DND-41 (cell line): ENCODE measurements around the gene CCDC69.

Experiments
- EZH2 ChIP-seq: IDR thresholded peaks from 3 replicates; pipeline ENCODE4 v1.6.1; 2012; ENCODE audit warnings: borderline replicate concordance, low read depth, mild to moderate bottlenecking, moderate library complexity, low read length, inconsistent platforms; ENCODE audit not compliant: severe bottlenecking
- TF ChIP-seq, protein P1 (sequence below): IDR thresholded peaks from 2 replicates; pipeline ENCODE4 v1.5.1; 2012; ENCODE audit warnings: borderline replicate concordance, low read length, moderate library complexity, mild to moderate bottlenecking; ENCODE audit not compliant: poor library complexity, severe bottlenecking; ENCODE audit errors: extremely low read depth

DNA sequence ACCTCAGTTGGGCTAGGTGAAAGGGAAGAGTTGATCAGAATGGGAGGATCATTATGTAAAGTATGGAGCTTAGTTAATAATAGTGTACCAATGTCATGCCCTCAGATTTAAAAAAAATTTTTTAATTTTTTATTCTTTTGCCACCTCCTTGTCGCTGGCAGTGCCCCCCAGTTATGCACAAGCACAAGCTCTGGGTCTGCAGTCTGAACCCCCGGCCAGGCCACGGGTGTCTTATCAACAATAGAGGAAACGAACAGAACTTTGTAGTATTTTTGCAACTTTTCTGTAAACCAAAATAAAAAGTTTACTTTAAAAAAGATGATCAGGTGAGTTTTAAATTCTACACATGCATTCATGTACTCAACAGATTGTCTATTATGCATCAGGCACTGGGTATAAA is 27.7 kb upstream of the CCDC69 start:
- TF ChIP-seq, protein P1, sequence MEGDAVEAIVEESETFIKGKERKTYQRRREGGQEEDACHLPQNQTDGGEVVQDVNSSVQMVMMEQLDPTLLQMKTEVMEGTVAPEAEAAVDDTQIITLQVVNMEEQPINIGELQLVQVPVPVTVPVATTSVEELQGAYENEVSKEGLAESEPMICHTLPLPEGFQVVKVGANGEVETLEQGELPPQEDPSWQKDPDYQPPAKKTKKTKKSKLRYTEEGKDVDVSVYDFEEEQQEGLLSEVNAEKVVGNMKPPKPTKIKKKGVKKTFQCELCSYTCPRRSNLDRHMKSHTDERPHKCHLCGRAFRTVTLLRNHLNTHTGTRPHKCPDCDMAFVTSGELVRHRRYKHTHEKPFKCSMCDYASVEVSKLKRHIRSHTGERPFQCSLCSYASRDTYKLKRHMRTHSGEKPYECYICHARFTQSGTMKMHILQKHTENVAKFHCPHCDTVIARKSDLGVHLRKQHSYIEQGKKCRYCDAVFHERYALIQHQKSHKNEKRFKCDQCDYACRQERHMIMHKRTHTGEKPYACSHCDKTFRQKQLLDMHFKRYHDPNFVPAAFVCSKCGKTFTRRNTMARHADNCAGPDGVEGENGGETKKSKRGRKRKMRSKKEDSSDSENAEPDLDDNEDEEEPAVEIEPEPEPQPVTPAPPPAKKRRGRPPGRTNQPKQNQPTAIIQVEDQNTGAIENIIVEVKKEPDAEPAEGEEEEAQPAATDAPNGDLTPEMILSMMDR = no peak
- no peak for TF ChIP-seq EZH2
